HEK293 (cell line): ENCODE measurements around the gene MRPL28.
A peak's percentile ranks its signal among the peaks of the same experiment; 100 is the strongest.
"Not testable (repeated sequence)": the region's sequence is repeated elsewhere in the genome, so short reads cannot be mapped to it uniquely, and the experiment has no call there.

Source experiments
- CTCF ChIA-PET: fragments of 350-600 bp; formaldehyde crosslinking; extraction: SDS; loops from one replicate; lab custom pipeline; 2021; ENCODE audit warnings: antibody characterized with exemption; lab: Yijun Ruan, JAX
- POLR2A ChIA-PET: fragments of 300-600 bp; formaldehyde crosslinking; extraction: SDS; loops from one replicate; lab custom pipeline; 2020; ENCODE audit warnings: antibody characterized with exemption, inconsistent platforms; lab: Yijun Ruan, JAX
- H3K27ac ChIP-seq: fragments of 200-500 bp; sonication (Bioruptor generic); 2 replicates; pipeline ENCODE4 v1.5.1; 2014; ENCODE audit warnings: low read depth, low read length, control low read depth, inconsistent platforms; ENCODE audit errors: extremely low read depth
- H3K36me3 ChIP-seq, 2 experiments: fragments of 200-500 bp in 1 of 2; sonication (Bioruptor generic) in 1 of 2; 1 replicate in 1 of 2; 2 replicates in 1 of 2; pipeline ENCODE4 v1.5.1; 2014 to 2017; ENCODE audit warnings: inconsistent platforms in 2 of 2, low read length in 2 of 2; ENCODE audit not compliant: control insufficient read depth in 2 of 2, insufficient read depth in 1 of 2
- H3K4me1 ChIP-seq: fragments of 200-500 bp; sonication (Bioruptor generic); 2 replicates; pipeline ENCODE4 v1.5.1; 2014; ENCODE audit warnings: mild to moderate bottlenecking, low read length, inconsistent platforms; ENCODE audit not compliant: control insufficient read depth, insufficient read depth
- H3K4me3 ChIP-seq: 2 replicates; pipeline ENCODE4 v1.5.1; 2011; ENCODE audit warnings: low read depth, mild to moderate bottlenecking, control low read depth, low read length, moderate library complexity
- H3K9me3 ChIP-seq: fragments of 200-500 bp; sonication (Bioruptor generic); 2 replicates; pipeline ENCODE4 v1.5.1; 2014; ENCODE audit warnings: low read depth, low read length, inconsistent platforms; ENCODE audit not compliant: control insufficient read depth, insufficient read depth
- SP3 ChIP-seq: fragments of 450-650 bp; formaldehyde crosslinking; IDR thresholded peaks from 2 replicates; pipeline ENCODE4 v1.5.1; 2016; ENCODE audit warnings: missing biosample characterization, missing genetic modification characterization
- ZBTB11 ChIP-seq: fragments of 450-650 bp; formaldehyde crosslinking; conservative IDR thresholded peaks from 2 replicates; pipeline ENCODE4 v1.5.1; 2016; ENCODE audit warnings: low read depth, missing biosample characterization, missing genetic modification characterization
- ZNF114 ChIP-seq: fragments of 450-650 bp; formaldehyde crosslinking; IDR thresholded peaks from 2 replicates; pipeline ENCODE4 v1.5.0; 2017; ENCODE audit warnings: missing biosample characterization, missing genetic modification characterization
- ZNF140 ChIP-seq: fragments of 450-650 bp; formaldehyde crosslinking; IDR thresholded peaks from 2 replicates; pipeline ENCODE4 v1.5.1; 2016; ENCODE audit warnings: missing biosample characterization, missing genetic modification characterization
- ZNF202 ChIP-seq: fragments of 450-650 bp; formaldehyde crosslinking; IDR thresholded peaks from 2 replicates; pipeline ENCODE4 v1.5.1; 2016; ENCODE audit warnings: missing biosample characterization, missing genetic modification characterization, borderline replicate concordance
- ZNF292 ChIP-seq: fragments of 450-650 bp; formaldehyde crosslinking; IDR thresholded peaks from 2 replicates; pipeline ENCODE4 v1.5.1; 2016; ENCODE audit warnings: low read depth, missing biosample characterization, missing genetic modification characterization, borderline replicate concordance
- ZNF341 ChIP-seq: fragments of 450-650 bp; formaldehyde crosslinking; IDR thresholded peaks from 2 replicates; pipeline ENCODE4; 2016; ENCODE audit warnings: low read depth, missing biosample characterization, missing genetic modification characterization
- ZNF37A ChIP-seq: fragments of 450-650 bp; IDR thresholded peaks from 2 replicates; pipeline ENCODE4 v1.5.1; 2018; ENCODE audit warnings: missing biosample characterization, missing genetic modification characterization
- ZNF394 ChIP-seq: fragments of 450-650 bp; formaldehyde crosslinking; IDR thresholded peaks from 2 replicates; pipeline ENCODE4 v1.5.1; 2016; ENCODE audit warnings: missing biosample characterization, missing genetic modification characterization, mild to moderate bottlenecking, moderate library complexity, borderline replicate concordance
- ZNF404 ChIP-seq: fragments of 450-650 bp; formaldehyde crosslinking; IDR thresholded peaks from 2 replicates; pipeline ENCODE4 v1.5.1; 2017; ENCODE audit warnings: missing biosample characterization, missing genetic modification characterization
- ZNF426 ChIP-seq: fragments of 450-650 bp; formaldehyde crosslinking; IDR thresholded peaks from 2 replicates; pipeline ENCODE4 v1.5.1; 2017; ENCODE audit warnings: missing biosample characterization, missing genetic modification characterization, mild to moderate bottlenecking, inconsistent platforms, moderate library complexity
- ZNF433 ChIP-seq: fragments of 450-650 bp; formaldehyde crosslinking; IDR thresholded peaks from 2 replicates; pipeline ENCODE4 v1.5.1; 2016; ENCODE audit warnings: missing biosample characterization, missing genetic modification characterization, low read depth
- ZNF518A ChIP-seq: fragments of 450-650 bp; formaldehyde crosslinking; conservative IDR thresholded peaks from 2 replicates; pipeline ENCODE4 v1.5.1; 2016; ENCODE audit warnings: low read depth, missing biosample characterization, missing genetic modification characterization
- ZNF560 ChIP-seq: fragments of 450-650 bp; formaldehyde crosslinking; IDR thresholded peaks from 2 replicates; pipeline ENCODE4 v1.5.1; 2017; ENCODE audit warnings: missing biosample characterization, missing genetic modification characterization, borderline replicate concordance
- ZNF580 ChIP-seq: fragments of 450-650 bp; formaldehyde crosslinking; IDR thresholded peaks from 2 replicates; pipeline ENCODE4 v1.5.1; 2016; ENCODE audit warnings: missing biosample characterization, missing genetic modification characterization
- ZNF623 ChIP-seq: fragments of 450-650 bp; formaldehyde crosslinking; IDR thresholded peaks from 2 replicates; pipeline ENCODE4 v1.5.1; 2016; ENCODE audit warnings: missing biosample characterization, missing genetic modification characterization
- ZNF654 ChIP-seq: fragments of 450-650 bp; formaldehyde crosslinking; IDR thresholded peaks from 2 replicates; pipeline ENCODE4 v1.5.1; 2016; ENCODE audit warnings: low read depth, missing biosample characterization, missing genetic modification characterization
- ZNF664 ChIP-seq: fragments of 450-650 bp; formaldehyde crosslinking; IDR thresholded peaks from 2 replicates; pipeline ENCODE4 v1.5.1; 2016; ENCODE audit warnings: missing biosample characterization, missing genetic modification characterization
- ZNF791 ChIP-seq: fragments of 450-650 bp; formaldehyde crosslinking; IDR thresholded peaks from 2 replicates; pipeline ENCODE4 v1.5.1; 2016; ENCODE audit warnings: missing biosample characterization, missing genetic modification characterization
- ZSCAN16 ChIP-seq: fragments of 450-650 bp; formaldehyde crosslinking; IDR thresholded peaks from 2 replicates; pipeline ENCODE4 v1.5.1; 2016; ENCODE audit warnings: missing biosample characterization, missing genetic modification characterization
- ZXDB ChIP-seq: fragments of 450-650 bp; formaldehyde crosslinking; IDR thresholded peaks from 2 replicates; pipeline ENCODE4 v1.5.1; 2016; ENCODE audit warnings: missing biosample characterization, missing genetic modification characterization
- TF ChIP-seq, protein P1 (sequence below): fragments of 450-650 bp; formaldehyde crosslinking; IDR thresholded peaks from 2 replicates; pipeline ENCODE4; 2016; ENCODE audit warnings: missing biosample characterization, missing genetic modification characterization
- TF ChIP-seq, protein P2 (sequence below): fragments of 450-650 bp; formaldehyde crosslinking; IDR thresholded peaks from 2 replicates; pipeline ENCODE4 v1.5.1; 2016; ENCODE audit warnings: missing biosample characterization, missing genetic modification characterization

MRPL28 gene

GRCh38 chr16:370443-370842 is at the start of gene MRPL28 (continued):
- TF ChIP-seq ZNF37A (no peak), ZNF114 (tag by site-specific recombination) (no peak), ZNF341 (peak; percentile 68), ZSCAN16 (tag by site-specific recombination) (no peak)
- TF ChIP-seq, protein P1, sequence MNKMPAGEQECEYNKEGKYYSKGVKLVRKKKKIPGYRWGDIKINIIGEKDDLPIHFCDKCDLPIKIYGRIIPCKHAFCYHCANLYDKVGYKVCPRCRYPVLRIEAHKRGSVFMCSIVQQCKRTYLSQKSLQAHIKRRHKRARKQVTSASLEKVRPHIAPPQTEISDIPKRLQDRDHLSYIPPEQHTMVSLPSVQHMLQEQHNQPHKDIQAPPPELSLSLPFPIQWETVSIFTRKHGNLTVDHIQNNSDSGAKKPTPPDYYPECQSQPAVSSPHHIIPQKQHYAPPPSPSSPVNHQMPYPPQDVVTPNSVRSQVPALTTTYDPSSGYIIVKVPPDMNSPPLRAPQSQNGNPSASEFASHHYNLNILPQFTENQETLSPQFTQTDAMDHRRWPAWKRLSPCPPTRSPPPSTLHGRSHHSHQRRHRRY (tag by site-specific recombination) = no peak

- H3K9me3 ChIP-seq, H3K4me1 ChIP-seq, H3K27ac ChIP-seq, POLR2A ChIA-PET, CTCF ChIA-PET, H3K4me3 ChIP-seq: not testable (repeated sequence)
- peaks cover 0 to 12% of the 10 kb centered on the region in 2 experiments; a peak in 2 of 3 replicates for H3K36me3 ChIP-seq
- TF ChIP-seq ZNF202 (tag by site-specific recombination) = peak; percentile 41; the same call in 1 of the 2 replicates
- TF ChIP-seq ZNF664 = peak; percentile 46; the same call in 1 of the 2 replicates
- TF ChIP-seq ZNF518A (tag by site-specific recombination) = peak; percentile 77
- peak; percentile 89 for TF ChIP-seq ZNF394 (tag by site-specific recombination)
- TF ChIP-seq, protein P2, sequence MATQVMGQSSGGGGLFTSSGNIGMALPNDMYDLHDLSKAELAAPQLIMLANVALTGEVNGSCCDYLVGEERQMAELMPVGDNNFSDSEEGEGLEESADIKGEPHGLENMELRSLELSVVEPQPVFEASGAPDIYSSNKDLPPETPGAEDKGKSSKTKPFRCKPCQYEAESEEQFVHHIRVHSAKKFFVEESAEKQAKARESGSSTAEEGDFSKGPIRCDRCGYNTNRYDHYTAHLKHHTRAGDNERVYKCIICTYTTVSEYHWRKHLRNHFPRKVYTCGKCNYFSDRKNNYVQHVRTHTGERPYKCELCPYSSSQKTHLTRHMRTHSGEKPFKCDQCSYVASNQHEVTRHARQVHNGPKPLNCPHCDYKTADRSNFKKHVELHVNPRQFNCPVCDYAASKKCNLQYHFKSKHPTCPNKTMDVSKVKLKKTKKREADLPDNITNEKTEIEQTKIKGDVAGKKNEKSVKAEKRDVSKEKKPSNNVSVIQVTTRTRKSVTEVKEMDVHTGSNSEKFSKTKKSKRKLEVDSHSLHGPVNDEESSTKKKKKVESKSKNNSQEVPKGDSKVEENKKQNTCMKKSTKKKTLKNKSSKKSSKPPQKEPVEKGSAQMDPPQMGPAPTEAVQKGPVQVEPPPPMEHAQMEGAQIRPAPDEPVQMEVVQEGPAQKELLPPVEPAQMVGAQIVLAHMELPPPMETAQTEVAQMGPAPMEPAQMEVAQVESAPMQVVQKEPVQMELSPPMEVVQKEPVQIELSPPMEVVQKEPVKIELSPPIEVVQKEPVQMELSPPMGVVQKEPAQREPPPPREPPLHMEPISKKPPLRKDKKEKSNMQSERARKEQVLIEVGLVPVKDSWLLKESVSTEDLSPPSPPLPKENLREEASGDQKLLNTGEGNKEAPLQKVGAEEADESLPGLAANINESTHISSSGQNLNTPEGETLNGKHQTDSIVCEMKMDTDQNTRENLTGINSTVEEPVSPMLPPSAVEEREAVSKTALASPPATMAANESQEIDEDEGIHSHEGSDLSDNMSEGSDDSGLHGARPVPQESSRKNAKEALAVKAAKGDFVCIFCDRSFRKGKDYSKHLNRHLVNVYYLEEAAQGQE (tag by site-specific recombination) = peak; percentile 50
- 0 out of 2 replicates have a peak, but pooled peaks have one; percentile 22 for TF ChIP-seq ZNF580
- TF ChIP-seq ZNF140 (tag by site-specific recombination) = peak; percentile 63; the same call in 1 of the 2 replicates
- peak; percentile 64 for TF ChIP-seq ZNF426 (tag by site-specific recombination)
- TF ChIP-seq ZNF292 = 0 out of 2 replicates have a peak, but pooled peaks have one; percentile 34
- 0 out of 2 replicates have a peak, but pooled peaks have one; percentile 18 for TF ChIP-seq ZNF560 (tag by site-specific recombination)
- TF ChIP-seq ZNF623 (tag by site-specific recombination) = peak; percentile 52
- TF ChIP-seq ZBTB11 (tag by site-specific recombination) = peak; percentile 56; the same call in 1 of the 2 replicates
- 0 out of 2 replicates have a peak, but pooled peaks have one; percentile 27 for TF ChIP-seq ZNF791
- TF ChIP-seq ZNF654 (tag by site-specific recombination) = peak; percentile 18; the same call in 1 of the 2 replicates
- TF ChIP-seq ZNF404 = 0 out of 2 replicates have a peak, but pooled peaks have one; percentile 33
- peak; percentile 40; the same call in 1 of the 2 replicates for TF ChIP-seq ZNF433
- 0 out of 2 replicates have a peak, but pooled peaks have one; percentile 23 for TF ChIP-seq SP3 (tag by site-specific recombination)
- 0 out of 2 replicates have a peak, but pooled peaks have one; percentile 37 for TF ChIP-seq ZXDB (tag by site-specific recombination)
Measured at GRCh38 chr16:415170-415498, 44.8 kb upstream of the MRPL28 start.
